T-helper 2 cell treated with Interferon-gamma antibody and Interleukin-4, amounts not matched to agents 100 ng/mL and 5 ng/mL, for 36 hours (primary cell): ENCODE measurements around the gene GSG1L2. TPM values are rescaled to one million over a fixed set of nuclear protein-coding genes. Genes with fewer than 3 reads are reported as not detected.

Experiments used
- intact Hi-C: fragments of 100-400 bp; cut with micrococcal nuclease; formaldehyde crosslinking; loops from one replicate; pipeline ENCODE4 v1.15.1; 2023
- total RNA-seq: library from RNA; stranded (reverse); gene quantifications from 2 replicates; pipeline ENCODE4 v1.2.3, GENCODE V29; 2022

GSG1L2 gene
- not detected in 2 replicates for total RNA-seq

- intact Hi-C loops = no loop called here
These were observed at the start of gene GSG1L2 for GRCh38 chr17:9821921-9822320. TSS of gene GSG1L2 (minus strand) at chr17:9822079. CDS start at chr17:9822071, 8 bp downstream.

GRCh38 chr17:9868552-9868951 lies 46.7 kb upstream of the GSG1L2 start:
- intact Hi-C loops = no loop called here

- intact Hi-C loops = no loop called here
These were observed 43.7 kb upstream of the GSG1L2 start for GRCh38 chr17:9865586-9865985.

DNA sequence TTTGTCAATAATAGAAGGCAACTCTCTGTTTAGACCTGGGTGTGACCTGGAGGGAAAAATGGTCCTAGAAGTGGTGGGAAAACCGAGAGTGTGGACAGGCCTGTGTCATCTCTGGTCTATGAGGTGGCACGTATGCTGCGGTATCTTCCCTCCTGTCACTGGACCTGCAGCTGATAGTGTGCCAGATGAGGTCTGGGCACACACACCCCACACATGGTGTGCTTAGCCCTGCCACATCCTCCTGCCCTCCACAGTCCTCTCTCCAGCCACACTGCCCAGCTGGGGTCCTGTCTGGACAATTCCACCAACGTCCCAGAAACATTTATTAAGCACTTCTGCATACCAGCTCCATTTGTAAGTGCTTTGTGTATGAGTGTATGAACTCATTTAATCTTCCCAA lies 41.1 kb upstream of the GSG1L2 start:
- intact Hi-C loops = no loop called here

DNA sequence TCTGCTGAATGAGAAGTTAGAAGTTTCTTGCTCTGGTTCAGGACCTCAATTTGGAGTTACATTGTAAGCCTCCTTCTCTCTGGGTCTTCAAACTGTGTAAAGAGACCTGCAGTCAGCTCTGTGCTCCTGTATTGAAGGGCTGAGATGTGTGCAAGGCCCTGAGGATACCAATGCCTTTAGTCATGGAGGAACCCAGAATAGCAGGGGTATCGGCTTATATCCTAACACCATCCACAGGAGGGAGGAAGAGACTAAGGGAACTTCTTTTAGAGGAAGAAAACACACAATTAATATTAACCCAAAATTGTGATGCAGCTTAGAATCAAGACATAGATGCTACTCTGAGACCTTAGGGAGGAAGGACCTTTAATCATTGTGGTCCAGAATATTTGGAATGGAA lies 40.3 kb upstream of the GSG1L2 start:
- intact Hi-C loops = no loop called here

DNA sequence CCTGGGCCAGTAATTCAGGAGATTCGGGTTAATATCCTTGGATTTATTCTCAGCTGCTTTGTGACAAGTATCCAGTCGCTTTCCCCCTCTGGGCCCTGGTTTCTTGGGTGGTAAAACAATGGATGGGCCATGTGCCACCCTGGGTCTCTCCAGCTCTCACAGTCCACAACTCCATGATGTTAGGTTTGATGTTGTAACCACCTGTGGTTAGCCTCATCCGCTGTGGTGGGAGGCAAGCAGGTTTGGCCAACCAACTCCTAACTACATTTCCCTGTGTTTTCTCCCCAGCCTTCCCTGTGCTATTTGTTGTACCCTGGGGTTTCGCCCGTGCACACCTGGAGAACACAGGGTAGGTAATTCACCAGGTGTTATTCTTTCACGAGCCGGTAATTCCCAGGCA lies 39.0 kb upstream of the GSG1L2 start:
- intact Hi-C loops = no loop called here

GRCh38 chr17:9859781-9860180 lies 37.9 kb upstream of the GSG1L2 start:
- intact Hi-C loops = no loop called here

- intact Hi-C loops = no loop called here
These were observed 33.2 kb upstream of the GSG1L2 start for GRCh38 chr17:9855036-9855435.

DNA sequence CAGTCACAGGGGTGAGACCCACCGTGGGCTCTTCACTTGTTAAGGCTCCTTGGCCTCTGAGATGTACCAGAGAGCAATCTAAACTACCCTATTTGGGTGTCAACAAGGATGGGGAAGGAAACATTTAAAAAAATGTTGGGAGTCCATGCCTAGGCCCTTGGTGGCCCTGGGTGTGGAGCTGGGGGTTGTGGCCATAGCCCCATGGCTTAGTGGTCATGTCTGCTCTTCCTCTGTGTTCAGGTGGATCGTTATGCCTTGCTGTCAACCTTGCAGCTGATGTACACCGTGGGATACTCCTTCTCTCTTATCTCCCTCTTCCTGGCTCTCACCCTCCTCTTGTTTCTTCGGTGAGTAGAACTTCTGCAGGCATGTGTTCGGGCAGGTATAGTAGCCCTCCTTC lies 32.4 kb upstream of the GSG1L2 start:
- intact Hi-C loops = no loop called here

DNA sequence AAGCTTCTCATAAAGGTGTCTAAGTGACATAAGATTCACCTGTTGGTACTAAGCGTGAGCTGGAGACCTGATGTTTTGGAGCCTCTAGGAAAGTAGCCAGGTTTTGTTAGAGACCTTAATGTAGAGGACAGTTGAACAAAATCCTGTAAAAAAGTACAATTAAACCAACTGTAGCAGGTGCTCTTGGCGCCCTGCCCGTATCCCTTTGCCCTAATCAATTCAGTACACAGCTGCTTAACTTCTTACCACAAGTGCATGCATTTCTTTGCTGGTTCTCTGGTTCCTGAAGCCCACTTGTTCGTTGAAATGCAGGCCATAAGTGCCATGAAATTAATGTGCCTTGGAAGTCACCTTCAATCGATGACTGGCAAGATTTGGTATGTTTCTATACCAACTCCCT lies 28.3 kb upstream of the GSG1L2 start:
- intact Hi-C loops = no loop called here

GRCh38 chr17:9845306-9845705 lies 23.4 kb upstream of the GSG1L2 start:
- intact Hi-C loops = no loop called here

DNA sequence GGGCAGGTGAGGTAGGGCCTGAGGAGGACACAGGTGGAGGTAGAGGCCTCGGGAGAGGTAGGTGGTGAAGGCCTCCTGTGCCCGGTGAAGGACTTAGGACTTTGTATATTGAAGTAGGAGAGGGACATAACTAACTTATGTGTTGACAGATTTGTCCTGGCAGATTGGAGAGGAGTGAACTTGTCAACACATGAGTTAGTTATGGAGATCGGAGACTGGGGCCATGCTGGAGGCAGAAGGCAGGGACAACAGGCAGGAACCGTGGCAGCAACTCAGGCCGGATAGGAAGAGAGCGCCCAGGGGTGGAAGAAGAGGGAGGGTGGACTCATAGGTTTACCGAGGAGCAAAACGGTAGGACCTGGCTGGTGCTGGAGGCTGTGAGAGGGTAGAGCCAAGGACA lies 22.3 kb upstream of the GSG1L2 start:
- intact Hi-C loops = no loop called here

- intact Hi-C loops = no loop called here
These were observed 21.5 kb upstream of the GSG1L2 start for GRCh38 chr17:9843152-9844010.

- intact Hi-C loops = no loop called here
These were observed 20.3 kb upstream of the GSG1L2 start for GRCh38 chr17:9842057-9842758.

GRCh38 chr17:9839433-9839832 lies 17.6 kb upstream of the GSG1L2 start:
- intact Hi-C loops = no loop called here

- intact Hi-C loops = no loop called here
These were observed 15.9 kb upstream of the GSG1L2 start for GRCh38 chr17:9837551-9838471.

DNA sequence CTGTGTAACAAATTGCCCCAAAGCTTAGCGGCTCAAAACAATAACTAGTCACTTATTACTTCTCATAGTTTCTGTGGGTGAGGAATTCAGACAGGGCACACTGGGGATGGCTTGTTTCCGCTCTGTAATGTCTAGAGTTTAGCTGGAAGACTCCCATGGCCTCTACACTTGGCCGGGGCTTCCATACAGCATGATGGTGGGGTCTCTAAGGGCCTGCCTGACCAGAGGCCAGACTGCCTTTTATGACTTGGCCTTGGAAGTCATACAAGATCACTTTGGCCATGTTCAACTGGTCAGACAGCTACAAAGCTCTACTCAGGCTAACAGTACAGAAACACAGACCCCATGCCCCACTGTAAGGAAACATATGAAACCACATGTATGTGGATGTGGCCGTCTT lies 12.0 kb upstream of the GSG1L2 start:
- intact Hi-C loops = no loop called here

- intact Hi-C loops = no loop called here
These were observed 8.8 kb upstream of the GSG1L2 start for GRCh38 chr17:9830711-9831110.

GRCh38 chr17:9829343-9829742 lies 7.5 kb upstream of the GSG1L2 start:
- intact Hi-C loops = no loop called here

GRCh38 chr17:9828296-9829295 lies 6.7 kb upstream of the GSG1L2 start:
- intact Hi-C loops = no loop called here
